K562 (cell line): Measurements from ENCODE around the gene RERE. TPM values are rescaled to one million over a fixed set of nuclear protein-coding genes. Genes with fewer than 3 reads are reported as not detected.

Source experiments
- ARID4B ChIP-seq: sonication (generic); formaldehyde crosslinking; IDR thresholded peaks from 2 replicates; pipeline ENCODE4 v1.8.0; 2022; ENCODE audit warnings: mild to moderate bottlenecking, missing genetic modification reagents
- CBFA2T2 ChIP-seq: fragments of 450-650 bp; conservative IDR thresholded peaks from 2 replicates; pipeline ENCODE4 v1.6.1; 2017; ENCODE audit warnings: mild to moderate bottlenecking
- ELK1 ChIP-seq: sonication (generic); formaldehyde crosslinking; IDR thresholded peaks from 2 replicates; pipeline ENCODE4 v1.8.1; 2022; ENCODE audit warnings: missing genetic modification reagents
- JUN ChIP-seq, 2 experiments: sonication (generic) in 1 of 2; formaldehyde crosslinking in 1 of 2; IDR thresholded peaks; 2 replicates each; pipeline versions ENCODE4 v1.6.1 to v1.8.0; 2012 to 2022; ENCODE audit warnings: borderline replicate concordance in 2 of 2, mild to moderate bottlenecking in 2 of 2, improper control_type of control experiment in 1 of 2, low read depth in 1 of 2, low read length in 1 of 2, missing genetic modification reagents in 1 of 2
- KDM5B ChIP-seq: fragments of 200-600 bp; sonication (generic); IDR thresholded peaks from 2 replicates; pipeline ENCODE4 v1.6.1; 2012; ENCODE audit warnings: low read depth, mild to moderate bottlenecking, moderate library complexity, low read length, control low read depth, inconsistent platforms; ENCODE audit not compliant: insufficient replicate concordance
- PBX2 ChIP-seq, 2 experiments: IDR thresholded peaks in 1 of 2; conservative IDR thresholded peaks in 1 of 2; 2 replicates each; pipeline ENCODE4 v1.6.1; 2016; ENCODE audit warnings: low read depth in 2 of 2, mild to moderate bottlenecking in 1 of 2, missing compliant biosample characterization in 1 of 2, missing genetic modification characterization in 1 of 2, moderate library complexity in 1 of 2
- RBM17 ChIP-seq: fragments of 200-400 bp; formaldehyde crosslinking; IDR thresholded peaks from 2 replicates; pipeline ENCODE4 v1.6.1; 2017; ENCODE audit warnings: low read depth, mild to moderate bottlenecking, low read length, borderline replicate concordance
- ZEB2 ChIP-seq: fragments of 450-650 bp; IDR thresholded peaks from 2 replicates; pipeline ENCODE4 v1.6.1; 2016
- ZNF175 ChIP-seq: fragments of 200-800 bp; sonication (Bioruptor generic); IDR thresholded peaks from 2 replicates; pipeline ENCODE4 v1.6.1; 2016; ENCODE audit warnings: low read depth, mild to moderate bottlenecking, missing genetic modification characterization, missing compliant biosample characterization
- polyA plus RNA-seq, 8 experiments: library from polyadenylated mRNA; depleted of rRNA in 4 of 8; stranded (reverse) in 5 of 8; unstranded in 3 of 8; fragments of >200 nt; fragmentation: Nextera tagmentation in 2 of 8; fragmentation: Illumina TruSeq in 1 of 8; extraction: Ambion mirVana in 2 of 8; extraction: Trizol in 1 of 8; gene quantifications; 2 replicates each; pipeline versions ENCODE4 v1.2.1 to v1.2.3, GENCODE V29; 2011 to 2014; ENCODE audit warnings: inconsistent platforms in 1 of 8, missing spikeins in 1 of 8
- total RNA-seq, 7 experiments: library from RNA; depleted of rRNA in 6 of 7; stranded (reverse); fragments of >200 nt in 6 of 7; fragmentation: Illumina TruSeq in 2 of 7; extraction: Trizol in 2 of 7; gene quantifications; 2 replicates each; pipeline versions ENCODE4 v1.2.1 to v1.2.3, GENCODE V29; 2011 to 2021; ENCODE audit warnings: low replicate concordance in 1 of 7
- TF ChIP-seq, protein P1 (sequence below): fragments of 150-350 bp; IDR thresholded peaks from 2 replicates; pipeline ENCODE4 v1.6.1; 2014; ENCODE audit warnings: low read depth, mild to moderate bottlenecking, low read length, borderline replicate concordance

Gene RERE
- total and polyA plus RNA-seq, 9 of the 15 experiments (the other 6 are each of a cell fraction or from before 2014, with no cell fraction given) = 3.0 to 51.5 (median 13.4) TPM

GRCh38 chr1:8525558-8526275 lies 291.7 kb downstream of the RERE start (continued):
- TF ChIP-seq ARID4B (CRISPR knock-in tag) (peak; percentile 57; the same call in 1 of the 2 replicates), ZNF175 (CRISPR knock-in tag) (no peak), RBM17 (no peak), KDM5B (no peak), ZEB2 (0 out of 2 replicates have a peak, but pooled peaks have one; percentile 20), ELK1 (CRISPR knock-in tag) (no peak), PBX2 (CRISPR knock-in tag; IDR thresholded peaks at IDR 0.05; ENCODE audit: low read depth) (no peak), PBX2 (tag; conservative IDR thresholded peaks at IDR 0.05; ENCODE audit: low read depth) (peak; percentile 95), CBFA2T2 (no peak), JUN (IDR thresholded peaks at IDR 0.05; ENCODE audit: borderline replicate concordance, low read depth, low read length) (0 out of 2 replicates have a peak, but pooled peaks have one; percentile 14), JUN (CRISPR knock-in tag; IDR thresholded peaks at IDR 0.05; ENCODE audit: borderline replicate concordance) (no peak; the same call in 1 of the 2 replicates)
- TF ChIP-seq, protein P1, sequence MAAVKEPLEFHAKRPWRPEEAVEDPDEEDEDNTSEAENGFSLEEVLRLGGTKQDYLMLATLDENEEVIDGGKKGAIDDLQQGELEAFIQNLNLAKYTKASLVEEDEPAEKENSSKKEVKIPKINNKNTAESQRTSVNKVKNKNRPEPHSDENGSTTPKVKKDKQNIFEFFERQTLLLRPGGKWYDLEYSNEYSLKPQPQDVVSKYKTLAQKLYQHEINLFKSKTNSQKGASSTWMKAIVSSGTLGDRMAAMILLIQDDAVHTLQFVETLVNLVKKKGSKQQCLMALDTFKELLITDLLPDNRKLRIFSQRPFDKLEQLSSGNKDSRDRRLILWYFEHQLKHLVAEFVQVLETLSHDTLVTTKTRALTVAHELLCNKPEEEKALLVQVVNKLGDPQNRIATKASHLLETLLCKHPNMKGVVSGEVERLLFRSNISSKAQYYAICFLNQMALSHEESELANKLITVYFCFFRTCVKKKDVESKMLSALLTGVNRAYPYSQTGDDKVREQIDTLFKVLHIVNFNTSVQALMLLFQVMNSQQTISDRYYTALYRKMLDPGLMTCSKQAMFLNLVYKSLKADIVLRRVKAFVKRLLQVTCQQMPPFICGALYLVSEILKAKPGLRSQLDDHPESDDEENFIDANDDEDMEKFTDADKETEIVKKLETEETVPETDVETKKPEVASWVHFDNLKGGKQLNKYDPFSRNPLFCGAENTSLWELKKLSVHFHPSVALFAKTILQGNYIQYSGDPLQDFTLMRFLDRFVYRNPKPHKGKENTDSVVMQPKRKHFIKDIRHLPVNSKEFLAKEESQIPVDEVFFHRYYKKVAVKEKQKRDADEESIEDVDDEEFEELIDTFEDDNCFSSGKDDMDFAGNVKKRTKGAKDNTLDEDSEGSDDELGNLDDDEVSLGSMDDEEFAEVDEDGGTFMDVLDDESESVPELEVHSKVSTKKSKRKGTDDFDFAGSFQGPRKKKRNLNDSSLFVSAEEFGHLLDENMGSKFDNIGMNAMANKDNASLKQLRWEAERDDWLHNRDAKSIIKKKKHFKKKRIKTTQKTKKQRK = no peak
